GM18520 (cell line): ENCODE results near the gene PARVB.

Source experiments
- ATAC-seq: cut with Tn5 transposase; IDR thresholded peaks from one replicate; pipeline ENCODE4 v1.9.1; 2021; ENCODE audit not compliant: unreplicated experiment

Gene PARVB

DNA sequence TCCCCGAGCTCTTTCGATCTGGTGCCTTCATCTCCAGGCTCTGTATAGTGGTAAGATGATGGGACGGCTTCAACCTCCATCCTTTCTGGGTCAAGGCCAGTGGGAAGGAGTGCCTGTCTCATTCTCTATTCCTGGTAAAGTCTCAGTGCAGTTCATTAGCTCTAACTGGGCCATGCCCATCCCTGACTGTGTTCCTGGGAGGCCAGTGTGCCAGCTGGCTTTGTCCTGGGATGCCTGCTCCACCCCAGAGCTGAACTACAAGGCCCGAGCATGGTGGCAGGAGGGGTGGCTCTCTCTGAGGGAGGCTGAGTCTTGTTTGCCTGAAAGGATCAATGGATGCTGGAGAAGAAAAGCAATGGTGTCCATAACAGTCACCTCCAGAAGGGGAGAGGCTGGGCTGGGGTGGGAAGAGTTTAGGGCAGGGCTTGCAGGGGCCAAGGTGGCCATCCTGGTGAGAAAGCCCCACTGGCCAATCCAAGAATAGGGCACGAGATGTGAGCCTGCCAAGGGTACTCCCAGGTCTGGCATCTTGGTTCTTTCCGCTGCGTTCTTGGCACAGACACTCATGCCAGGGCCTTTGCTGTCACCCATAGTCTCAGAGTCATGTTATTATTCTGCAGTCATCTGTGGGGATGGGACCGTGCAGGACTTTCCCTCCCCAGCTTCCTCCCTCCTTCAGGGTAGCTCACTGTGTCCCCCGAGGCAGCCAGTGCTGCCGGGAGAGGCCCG is 60.1 kb downstream of the PARVB start:
- ATAC-seq, result no peak

DNA sequence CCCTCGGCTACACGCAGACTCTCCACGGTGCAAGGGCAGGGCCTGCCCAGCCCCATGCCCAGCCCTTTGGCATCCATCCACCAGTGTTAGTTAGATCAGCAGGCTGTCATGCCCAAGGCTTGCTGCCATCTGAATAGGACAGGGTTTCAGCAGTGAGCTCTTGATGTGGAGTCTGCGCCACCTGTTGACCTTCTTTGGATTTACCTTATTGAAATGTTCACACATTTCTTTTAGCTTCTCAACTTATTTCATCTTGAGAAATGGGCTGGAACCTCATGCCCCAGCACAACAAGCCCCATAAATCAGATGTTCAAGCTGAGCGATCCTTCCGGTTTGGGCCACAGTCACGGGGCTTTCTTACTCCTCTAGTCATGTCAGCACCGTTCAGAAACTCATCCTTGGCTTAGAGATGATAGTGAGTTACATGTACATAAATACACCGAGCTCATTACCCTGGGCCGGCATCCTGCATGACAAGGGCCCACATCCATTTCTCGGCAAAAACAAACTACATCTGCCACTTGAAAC is 61.7 kb downstream of the PARVB start:
- ATAC-seq, result no peak

DNA sequence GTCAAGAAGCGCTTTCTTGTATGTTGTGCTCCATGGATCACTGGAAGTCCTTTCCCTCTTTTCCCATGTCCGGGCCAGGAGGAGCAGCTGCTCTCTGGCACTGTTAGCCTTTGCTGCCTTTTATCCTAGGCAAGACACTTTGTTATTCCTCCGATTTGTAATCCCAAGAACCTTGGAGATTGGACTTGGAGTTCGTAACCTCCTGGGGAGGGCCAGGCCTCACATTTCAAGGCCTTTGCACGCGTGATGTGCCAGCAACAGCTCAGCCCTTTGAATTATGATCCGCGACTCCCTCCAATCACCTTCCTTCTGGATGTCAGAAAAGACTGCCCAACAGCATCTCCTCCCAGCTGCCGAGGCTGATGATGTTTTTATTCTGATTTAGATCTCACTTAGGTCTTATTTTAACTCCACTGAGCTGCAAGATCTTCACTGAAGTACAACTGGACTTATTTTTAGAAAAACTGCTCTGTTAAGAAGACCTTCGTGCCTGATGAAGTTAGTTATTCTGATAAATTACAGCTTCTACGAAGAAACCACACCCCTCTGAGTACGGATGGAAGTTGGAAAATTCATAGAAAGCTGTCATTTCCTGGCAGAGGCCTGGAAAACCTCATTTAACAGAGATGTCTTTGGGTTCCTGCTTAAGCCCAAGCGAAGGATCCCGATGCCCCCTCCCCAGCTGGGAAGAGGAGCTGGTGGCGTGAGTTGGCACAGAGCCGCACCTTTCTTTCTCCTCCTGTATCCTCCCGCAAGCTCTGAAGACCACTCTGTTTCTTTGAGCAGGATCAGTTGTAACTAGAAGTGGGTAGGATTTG is 62.4 kb downstream of the PARVB start:
- ATAC-seq, result no peak

DNA sequence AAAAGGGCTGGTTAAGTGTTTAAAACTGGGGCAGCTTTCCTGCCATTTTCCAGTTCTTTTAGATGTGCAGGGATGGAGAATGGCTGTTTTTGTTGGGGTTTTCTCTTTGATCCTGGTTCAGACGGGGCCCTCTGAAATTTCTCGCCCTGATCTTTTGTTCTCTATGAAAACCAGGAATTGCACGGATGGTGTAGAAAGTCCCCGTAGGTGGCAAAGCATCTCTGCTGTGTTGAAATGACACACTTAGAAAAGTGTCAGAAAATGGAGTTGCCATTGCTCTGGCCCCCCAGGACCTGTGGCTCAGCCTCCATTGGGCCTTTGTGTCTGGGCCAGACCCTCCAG is 63.0 kb downstream of the PARVB start:
- no peak for ATAC-seq

DNA sequence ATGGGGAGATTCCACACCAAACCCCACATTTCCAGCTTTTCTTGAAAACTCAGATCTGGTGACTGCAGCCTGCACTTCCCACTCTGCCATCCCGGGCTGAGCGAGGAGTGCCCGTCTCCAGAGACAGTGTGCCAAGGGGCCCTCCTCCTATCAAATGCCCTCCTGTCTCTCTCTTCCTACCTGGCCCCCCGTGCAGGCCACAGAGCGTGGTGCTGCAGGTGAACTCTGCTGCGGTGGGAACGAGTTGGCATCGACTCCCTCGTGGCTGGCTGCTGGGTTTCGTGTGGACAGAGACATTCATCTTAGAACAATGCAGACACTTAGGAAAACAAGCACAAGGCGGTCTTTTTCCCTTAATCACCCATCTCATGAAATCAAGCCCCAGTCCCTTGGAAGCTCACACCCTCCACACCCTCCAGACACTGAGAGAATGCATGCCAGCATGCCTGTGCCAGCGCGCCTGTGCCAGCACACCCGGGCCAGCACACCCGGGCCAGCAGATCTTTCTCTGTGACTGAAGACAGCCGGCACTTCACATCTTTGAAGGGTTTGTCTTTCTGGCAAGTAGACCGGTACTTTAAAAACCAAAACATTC is 65.0 kb downstream of the PARVB start:
- no peak for ATAC-seq

DNA sequence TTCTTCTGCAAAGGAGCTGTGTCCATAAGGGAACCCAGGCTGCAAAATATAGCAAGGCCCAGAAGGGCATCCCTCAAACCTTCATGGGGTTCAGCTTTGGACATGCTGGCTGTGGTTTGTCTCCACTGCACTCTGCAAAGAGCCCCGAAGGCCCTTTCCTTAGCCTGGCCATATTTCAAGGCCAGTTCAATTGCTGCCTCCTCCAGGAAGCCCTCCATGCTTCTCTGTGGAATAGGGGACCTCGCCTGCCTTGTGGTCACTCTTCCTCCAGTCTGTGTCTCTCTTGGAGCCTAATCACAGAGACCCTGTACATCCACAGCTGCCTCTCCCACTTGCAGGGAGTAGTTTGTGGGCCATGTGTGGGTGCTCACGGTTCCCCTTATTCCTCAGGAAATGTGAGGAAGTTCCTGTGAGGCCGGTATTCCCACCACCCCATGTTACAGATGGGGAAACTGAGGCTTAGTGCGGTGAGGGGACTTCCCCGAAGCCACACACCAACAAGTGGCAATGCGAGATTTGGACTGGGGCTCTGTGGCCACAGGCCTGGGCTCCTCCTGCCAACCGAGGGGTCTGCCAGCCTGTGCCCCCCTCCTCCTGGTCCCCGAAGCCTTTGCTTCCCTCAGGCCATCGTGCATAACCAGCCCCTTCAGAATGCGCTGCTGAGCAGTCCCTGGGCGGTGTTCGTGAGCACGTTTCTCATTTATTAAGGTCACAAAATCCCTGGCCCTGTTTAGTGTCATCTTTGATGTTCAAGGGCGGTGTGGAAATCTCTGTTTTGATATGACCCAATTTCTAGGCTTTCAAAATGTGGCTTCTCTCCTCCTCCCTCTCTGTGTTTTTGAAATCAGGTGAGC is 65.8 kb downstream of the PARVB start:
- ATAC-seq, result no peak

DNA sequence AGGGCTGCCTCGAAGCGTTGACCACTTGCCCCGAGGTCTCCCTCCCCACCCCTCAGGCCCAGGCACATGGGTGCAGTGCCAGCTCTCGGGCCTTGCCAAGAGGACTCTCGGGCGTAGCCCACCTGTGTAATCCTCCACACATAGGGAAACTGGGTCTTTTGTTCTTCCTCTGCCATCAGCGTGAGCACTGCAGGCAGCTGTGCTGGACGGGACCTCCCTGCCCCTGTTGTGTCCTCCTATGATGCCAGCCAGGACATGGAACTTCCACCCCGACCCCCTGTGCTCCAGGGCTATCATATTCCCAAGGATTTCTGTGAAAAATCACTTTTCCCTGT is 66.4 kb downstream of the PARVB start:
- no peak for ATAC-seq

DNA sequence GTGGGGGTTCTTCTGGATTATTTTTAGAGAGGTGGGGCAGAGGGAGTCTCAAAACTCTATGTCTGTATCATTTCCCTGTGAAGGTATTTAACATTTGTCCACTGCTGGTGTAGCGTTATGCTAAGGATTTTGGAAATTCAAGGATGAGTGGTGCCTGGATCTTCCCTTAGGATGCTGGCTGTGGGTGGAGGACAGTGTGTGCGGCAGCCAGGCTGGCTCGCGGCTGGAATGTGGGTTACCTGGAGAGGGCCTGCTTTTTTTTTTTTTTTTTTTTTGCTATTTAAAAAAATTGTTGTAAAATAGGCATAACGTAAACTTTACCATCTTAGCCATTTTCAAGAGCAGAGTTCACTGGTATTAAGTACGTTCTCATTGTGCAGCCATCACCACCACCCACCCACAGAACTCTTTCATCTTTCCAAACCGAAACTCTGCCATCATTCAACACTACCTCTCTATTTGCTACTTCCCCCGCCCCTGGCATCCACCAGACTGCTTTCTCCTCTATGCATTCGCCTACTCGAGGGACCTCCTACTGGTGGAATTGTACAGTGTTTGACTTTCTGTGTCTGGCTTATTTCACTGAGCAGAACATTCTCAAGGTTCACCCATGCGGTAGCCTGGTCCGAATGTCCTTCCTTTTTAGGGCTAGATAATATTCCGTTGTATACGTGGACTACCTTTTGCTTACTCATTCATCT is 67.1 kb downstream of the PARVB start:
- ATAC-seq, result no peak

DNA sequence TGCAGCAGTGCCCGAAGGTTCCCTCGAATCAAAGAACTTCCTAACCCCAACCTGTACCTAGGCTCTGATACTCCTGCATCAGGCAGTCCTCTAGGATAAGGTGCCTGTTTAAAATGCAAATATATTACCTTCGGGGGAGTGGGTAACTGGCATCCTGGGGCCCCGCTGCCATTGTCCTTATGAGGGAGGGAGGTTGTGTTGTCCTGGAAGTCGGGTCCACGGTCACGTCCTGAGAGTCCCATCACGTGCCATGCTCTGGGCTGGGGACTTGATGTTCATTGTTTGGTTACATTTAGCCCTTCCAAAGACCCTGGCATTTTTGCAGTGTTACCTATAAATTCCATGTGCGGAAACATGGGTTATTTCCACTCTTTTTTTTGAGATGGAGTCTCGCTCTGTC is 67.6 kb downstream of the PARVB start:
- ATAC-seq, result no peak

DNA sequence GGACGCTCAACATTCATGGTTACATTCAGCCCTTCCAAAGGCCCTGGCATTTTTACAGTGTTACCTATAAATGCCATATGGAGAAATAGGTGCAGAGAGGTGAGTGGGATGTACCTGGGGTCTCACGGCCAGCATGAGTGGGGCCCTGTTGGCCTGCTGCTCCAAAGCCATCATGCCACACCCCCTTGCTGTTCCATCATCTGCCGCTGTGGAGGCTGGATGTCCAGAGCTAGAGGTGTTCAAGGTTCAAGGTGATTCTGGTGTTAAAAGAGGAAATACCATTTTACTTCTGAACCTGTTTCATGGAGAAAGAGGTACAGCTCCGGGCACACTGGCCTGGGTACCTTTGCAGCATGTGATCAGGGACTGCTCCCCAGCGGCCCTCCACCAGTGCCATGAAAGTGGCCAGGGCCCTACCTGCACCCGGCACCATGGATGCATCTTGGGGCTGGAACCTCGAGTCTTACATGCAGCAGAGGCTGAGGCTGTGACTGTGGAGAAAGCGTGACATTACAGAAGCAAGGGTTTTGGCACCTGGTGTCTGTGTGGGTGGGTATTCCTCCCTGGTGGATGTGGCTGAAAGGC is 68.6 kb downstream of the PARVB start:
- no peak for ATAC-seq

DNA sequence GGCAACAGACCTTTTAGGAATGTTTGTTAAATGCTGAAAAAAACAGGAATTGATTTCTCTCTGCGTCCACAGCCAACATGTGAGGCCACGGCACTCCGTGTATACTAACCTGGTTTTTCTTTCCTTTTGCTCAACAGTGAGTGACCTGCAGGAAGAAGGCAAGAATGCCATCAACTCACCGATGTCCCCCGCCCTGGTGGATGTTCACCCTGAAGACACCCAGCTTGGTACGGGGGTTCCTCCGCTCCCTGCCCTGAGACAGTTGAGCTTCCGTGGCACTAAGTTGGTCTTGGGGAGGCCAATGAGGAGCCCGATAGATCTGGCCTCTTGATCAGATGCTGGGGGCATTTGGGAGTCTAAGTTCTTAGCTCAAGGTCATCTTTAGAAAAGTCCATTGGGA is 69.7 kb downstream of the PARVB start:
- no peak for ATAC-seq

DNA sequence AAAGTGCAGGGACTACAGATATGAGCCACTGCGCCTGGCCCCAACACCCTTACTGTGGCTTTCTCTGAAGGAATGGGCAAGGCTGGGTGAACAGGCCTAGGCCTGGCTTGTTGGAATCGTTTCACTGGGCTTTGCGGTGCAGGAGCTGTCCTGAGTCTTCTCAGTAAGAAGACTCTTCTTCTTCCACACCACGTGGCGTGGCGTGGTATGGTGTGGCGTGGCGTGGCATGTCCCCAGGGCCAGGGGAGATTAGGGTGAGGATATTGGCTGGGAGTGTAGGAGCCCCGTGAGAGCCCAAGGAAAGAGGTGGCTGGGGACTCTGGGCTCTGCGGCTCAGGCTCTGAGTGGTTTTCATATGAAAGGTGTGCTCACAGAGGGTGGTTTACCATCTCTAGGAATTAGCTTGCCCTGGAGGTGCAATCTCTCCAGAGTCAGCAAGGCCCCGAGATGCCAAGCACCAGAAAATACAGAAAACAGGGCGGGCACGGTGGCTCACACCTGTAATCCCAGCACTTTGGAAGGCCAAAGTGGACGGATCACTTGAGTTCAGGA is 70.7 kb downstream of the PARVB start:
- no peak for ATAC-seq

DNA sequence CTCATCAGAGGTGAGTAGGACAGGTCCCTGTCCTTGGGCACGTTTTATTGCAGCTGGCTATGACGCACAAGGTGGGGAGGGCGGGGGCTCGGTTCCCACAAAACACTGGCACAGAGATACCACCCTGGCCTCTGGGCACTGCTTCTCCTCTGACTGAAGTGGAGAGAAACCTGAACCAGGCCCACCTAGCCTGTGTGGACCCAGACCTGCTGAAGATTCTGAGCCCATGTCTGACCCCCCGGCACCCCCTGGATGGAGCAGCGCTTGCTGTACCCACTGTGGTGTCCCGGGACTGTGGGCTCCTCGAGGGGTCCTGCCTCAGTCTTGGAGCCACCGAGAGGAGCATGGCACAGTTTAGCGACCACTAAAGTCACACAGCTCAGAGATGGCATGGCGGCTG is 72.6 kb downstream of the PARVB start:
- ATAC-seq, result no peak

DNA sequence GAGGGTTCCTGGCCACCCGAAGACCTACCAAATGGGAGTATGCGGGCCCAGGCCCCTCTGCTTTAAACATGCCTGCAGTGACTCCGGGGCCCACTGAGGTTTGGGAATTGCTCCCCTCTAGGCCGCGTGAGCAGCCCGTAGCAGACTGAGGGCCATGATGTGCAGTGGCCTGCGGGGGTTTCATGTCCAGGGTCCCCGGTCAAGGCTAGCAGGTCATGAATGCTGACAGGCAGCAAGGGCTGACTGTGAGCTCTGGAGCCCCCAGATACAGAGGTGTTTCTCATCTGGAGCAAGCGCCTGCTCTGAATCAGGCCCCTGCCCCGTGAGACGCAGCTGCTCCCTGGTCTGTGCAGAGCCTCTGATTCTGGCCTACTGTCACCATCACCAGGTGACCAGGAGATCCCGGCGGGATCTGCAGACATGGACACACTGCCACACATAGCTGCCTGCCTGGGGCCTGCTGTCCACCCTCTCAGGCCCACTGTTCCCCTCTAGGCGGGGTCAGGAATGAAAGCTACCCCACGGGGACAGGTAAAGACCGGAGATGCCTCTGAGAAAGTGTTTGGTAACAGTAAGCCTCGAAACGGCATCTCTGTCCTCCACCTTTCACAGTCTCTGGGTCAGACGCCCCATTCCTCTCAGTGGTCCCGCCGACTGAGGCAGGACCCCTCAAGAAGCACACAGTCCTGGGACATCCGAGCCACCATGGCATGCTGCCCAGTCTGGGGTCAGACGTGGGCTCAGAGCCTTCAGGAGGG is 73.3 kb downstream of the PARVB start:
- no peak for ATAC-seq

DNA sequence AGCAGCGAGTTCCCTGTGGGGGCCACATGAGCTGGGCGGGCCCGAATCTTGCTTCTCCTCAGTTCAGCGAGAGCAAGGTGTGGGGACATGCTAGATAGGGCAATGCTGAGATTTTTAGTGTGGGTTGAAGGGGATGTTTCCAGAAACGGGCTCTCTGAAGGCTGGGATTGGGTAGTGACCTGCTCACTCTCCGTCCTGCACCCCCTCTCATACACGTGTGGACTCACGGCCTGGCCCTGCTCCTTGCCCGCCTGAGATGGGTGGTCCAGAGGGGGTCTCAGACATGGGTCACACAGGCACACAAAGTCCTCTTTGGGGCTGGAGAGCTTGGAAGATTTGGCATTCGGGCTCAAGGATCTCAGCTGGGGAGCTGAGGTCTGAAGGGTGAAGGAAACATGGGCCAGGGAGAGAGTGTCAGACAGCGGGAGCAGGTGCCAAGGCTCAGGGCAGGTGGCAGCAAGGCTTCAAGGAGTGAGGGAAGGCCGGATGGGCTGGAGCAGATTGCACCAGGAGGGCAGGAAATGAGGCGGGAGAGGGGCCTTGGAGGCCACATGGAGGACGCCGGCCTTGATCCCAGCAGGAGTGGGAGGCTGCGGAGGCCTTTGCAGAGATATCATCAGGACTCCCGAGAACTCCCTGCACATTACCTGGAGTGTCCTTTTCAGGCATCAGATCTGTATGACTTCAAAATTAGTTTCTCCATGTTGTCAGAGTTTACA is 74.1 kb downstream of the PARVB start:
- no peak for ATAC-seq

DNA sequence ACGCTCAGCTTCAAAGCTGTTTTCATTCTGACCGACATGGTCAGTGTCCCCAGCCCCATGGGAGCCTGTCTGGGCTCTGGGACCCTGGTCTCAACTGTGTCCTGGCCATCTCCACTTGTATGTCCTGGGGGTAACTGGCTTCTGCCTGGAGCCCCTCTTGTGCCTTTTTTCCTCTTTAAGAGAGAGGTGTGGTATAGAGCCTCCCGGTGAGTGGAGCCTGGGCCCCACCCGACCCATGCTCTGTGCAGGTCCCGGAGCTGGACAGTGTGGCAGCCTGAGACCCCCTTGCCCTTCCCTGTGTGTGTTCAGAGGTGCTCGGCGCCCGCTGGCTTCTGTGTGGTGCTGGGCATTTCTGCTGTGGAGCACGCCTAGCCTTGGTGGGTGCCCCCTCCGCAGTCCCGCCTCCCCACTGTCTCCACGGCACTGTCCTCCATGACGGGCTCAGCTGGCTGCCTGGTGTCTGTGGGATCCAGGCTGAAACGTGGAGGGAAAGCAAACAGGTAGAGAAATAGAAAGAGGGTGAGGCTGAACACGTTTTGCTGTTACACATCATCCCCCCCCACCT is 74.9 kb downstream of the PARVB start:
- no peak for ATAC-seq

DNA sequence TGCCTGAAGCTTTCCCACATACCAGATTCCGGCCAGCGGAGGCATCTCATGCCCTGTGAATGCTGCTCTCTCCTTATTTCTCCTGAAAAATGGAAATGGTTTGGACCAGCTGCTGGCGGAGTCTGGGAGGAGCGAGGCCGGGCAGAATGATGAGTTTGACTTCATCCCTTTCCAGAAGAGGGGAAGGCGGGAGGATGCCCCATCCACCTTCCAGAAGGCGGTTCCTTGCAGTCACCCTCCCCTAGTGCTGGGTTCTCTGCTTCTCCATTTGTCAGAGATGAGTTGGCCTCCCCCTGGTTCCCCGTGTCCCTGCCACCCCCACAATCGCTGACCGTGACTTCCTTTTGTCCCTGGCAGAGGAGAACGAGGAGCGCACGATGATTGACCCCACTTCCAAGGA is 75.6 kb downstream of the PARVB start:
- no peak for ATAC-seq

DNA sequence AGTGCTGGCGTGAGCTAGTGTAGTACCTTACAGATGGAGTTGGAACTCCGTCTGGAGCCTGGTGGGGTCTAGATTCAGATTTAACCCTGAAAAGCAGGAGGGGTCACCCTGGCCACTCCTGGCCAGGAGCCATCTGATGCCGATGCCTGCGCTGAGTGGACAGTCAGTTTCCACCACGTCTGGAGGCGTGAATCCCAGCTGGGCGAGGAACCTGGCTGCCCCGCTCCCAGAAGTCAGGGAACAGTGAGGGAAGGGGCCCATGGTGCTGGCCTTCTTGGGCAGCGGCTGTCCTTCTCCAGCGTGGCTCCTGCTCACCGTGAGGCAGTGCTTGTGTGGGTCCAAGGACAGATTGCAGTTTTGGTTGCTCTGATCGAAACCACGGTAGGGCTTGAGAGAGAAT is 76.3 kb downstream of the PARVB start:
- no peak for ATAC-seq
